IPS-11a (cell line): ENCODE results near the gene OSBPL1A.

ENCODE experiments used
- H3K4me3 ChIP-seq: one replicate; pipeline ENCODE4 v1.5.1; 2013; ENCODE audit warnings: low read depth, low read length, control low read depth

OSBPL1A gene

GRCh38 chr18:24230766-24231165, 166.9 kb downstream of the OSBPL1A start:
- H3K4me3 ChIP-seq = no peak overlapping the region

- H3K4me3 ChIP-seq = no peak overlapping the region
Observed at GRCh38 chr18:24228667-24229041, 169.0 kb downstream of the OSBPL1A start.

- no peak overlapping the region for H3K4me3 ChIP-seq
Observed at GRCh38 chr18:24227977-24228666, 169.5 kb downstream of the OSBPL1A start.

- no peak overlapping the region for H3K4me3 ChIP-seq
Observed at GRCh38 chr18:24220318-24220688, 177.3 kb downstream of the OSBPL1A start.

GRCh38 chr18:24219561-24220317, 177.9 kb downstream of the OSBPL1A start:
- H3K4me3 ChIP-seq = no peak overlapping the region

GRCh38 chr18:24214913-24215312, 182.7 kb downstream of the OSBPL1A start:
- H3K4me3 ChIP-seq = no peak overlapping the region

GRCh38 chr18:24214144-24214543, 183.5 kb downstream of the OSBPL1A start:
- no peak overlapping the region for H3K4me3 ChIP-seq

- no peak overlapping the region for H3K4me3 ChIP-seq
Observed at GRCh38 chr18:24212939-24213338, 184.7 kb downstream of the OSBPL1A start.

- H3K4me3 ChIP-seq = no peak overlapping the region
Observed at GRCh38 chr18:24209558-24209957, 188.1 kb downstream of the OSBPL1A start.

- H3K4me3 ChIP-seq = no peak overlapping the region
Observed at GRCh38 chr18:24208270-24209035, 189.2 kb downstream of the OSBPL1A start.

- no peak overlapping the region for H3K4me3 ChIP-seq
Observed at GRCh38 chr18:24204904-24205303, 192.7 kb downstream of the OSBPL1A start.

- H3K4me3 ChIP-seq = no peak overlapping the region
Observed at GRCh38 chr18:24201699-24202687, 195.6 kb downstream of the OSBPL1A start.

- H3K4me3 ChIP-seq = no peak overlapping the region
Observed at GRCh38 chr18:24200494-24201290, 196.9 kb downstream of the OSBPL1A start.

- H3K4me3 ChIP-seq = no peak overlapping the region
Observed at GRCh38 chr18:24199372-24199962, 198.2 kb downstream of the OSBPL1A start.

GRCh38 chr18:24198461-24198860, 199.2 kb downstream of the OSBPL1A start:
- H3K4me3 ChIP-seq = no peak overlapping the region

GRCh38 chr18:24197412-24197811, 200.2 kb downstream of the OSBPL1A start:
- no peak overlapping the region for H3K4me3 ChIP-seq

- no peak overlapping the region for H3K4me3 ChIP-seq
Observed at GRCh38 chr18:24196764-24197163, 200.9 kb downstream of the OSBPL1A start.

- no peak overlapping the region for H3K4me3 ChIP-seq
Observed at GRCh38 chr18:24195296-24196053, 202.1 kb downstream of the OSBPL1A start.

GRCh38 chr18:24190590-24190989, 207.0 kb downstream of the OSBPL1A start:
- no peak overlapping the region for H3K4me3 ChIP-seq
